Measurements from ENCODE around the gene GNA12.
A peak's percentile ranks its signal among the peaks of the same experiment; 100 is the strongest.
"Not testable (repeated sequence)": the region's sequence is repeated elsewhere in the genome, so short reads cannot be mapped to it uniquely, and the experiment has no call there.

The GNA12 gene

DNA sequence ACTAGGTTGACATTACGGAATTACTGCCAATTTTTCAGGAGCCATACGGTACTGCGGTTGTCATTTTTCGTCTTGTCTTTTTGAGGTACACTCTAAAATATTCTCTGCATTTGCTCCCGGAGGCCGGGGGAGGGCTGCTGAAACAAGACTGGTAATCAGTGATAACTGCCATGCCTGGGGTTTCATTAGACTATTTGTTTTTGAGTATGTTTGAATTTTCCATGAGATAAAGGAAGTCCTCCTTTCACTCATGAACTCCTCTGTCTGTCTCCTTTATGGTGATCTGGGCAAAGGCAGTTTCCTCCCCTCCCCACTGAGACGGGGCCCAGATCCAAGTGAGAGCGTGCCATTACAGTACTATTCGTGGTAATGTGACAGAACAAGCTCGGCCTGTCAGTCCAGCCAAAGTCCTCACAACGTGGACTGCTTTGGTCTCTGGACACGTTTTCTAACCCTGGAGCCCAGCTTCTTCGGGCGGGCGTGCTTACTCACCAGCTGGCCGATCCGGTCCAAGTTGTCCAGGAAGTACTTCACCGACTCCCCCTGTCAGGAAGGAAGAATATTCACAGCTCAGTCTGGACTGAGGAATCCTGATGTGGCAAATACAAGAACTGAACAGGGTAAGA is 111.0 kb downstream of the GNA12 start:
- DNase-seq (ENCODE audit: low spot score in 2 of 2): no peak
- H3K36me3 Mint-ChIP-seq (ENCODE audit: insufficient read depth): peaks cover 11% of the 10 kb centered on the region
- no peaks in the 10 kb centered on the region for H3K9me3 Mint-ChIP-seq
- peaks cover 18% of the 10 kb centered on the region for H3K4me1 Mint-ChIP-seq
- no peak overlapping the region for H3K4me3 Mint-ChIP-seq
- no peak for ATAC-seq (replicated peaks; ENCODE audit: extremely low read depth, poor library complexity, severe bottlenecking)
- no peak overlapping the region for H3K27ac Mint-ChIP-seq (ENCODE audit: low read depth)
- H3K27me3 Mint-ChIP-seq: no peaks in the 10 kb centered on the region

DNA sequence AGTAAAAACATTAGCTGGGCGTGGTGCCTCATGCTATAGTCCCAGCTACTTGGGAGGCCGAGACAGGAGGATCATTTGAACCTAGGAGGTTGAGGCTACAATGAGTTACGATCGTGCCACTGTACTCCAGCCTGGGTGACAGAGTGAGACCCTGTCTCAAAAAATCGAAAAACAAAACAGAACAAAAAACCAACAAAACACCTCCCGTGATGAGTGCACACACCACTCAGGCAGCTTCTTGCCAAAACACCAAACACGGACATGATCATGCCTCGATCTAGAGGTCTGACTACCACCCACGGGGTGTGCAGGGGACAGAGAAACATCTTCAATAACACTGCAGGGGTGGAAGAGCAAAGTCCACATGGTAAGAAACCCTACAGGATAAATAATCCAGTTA is 111.7 kb downstream of the GNA12 start:
- no peak overlapping the region for H3K4me3 Mint-ChIP-seq
- ATAC-seq (replicated peaks; ENCODE audit: extremely low read depth, poor library complexity, severe bottlenecking) (no peak), DNase-seq (ENCODE audit: low spot score in 2 of 2) (no peak)
- no peaks in the 10 kb centered on the region for H3K9me3 Mint-ChIP-seq
- no peaks in the 10 kb centered on the region for H3K27me3 Mint-ChIP-seq
- H3K4me1 Mint-ChIP-seq: peaks cover 18% of the 10 kb centered on the region
- peaks cover 11% of the 10 kb centered on the region for H3K36me3 Mint-ChIP-seq (ENCODE audit: insufficient read depth)
- H3K27ac Mint-ChIP-seq (ENCODE audit: low read depth): no peak overlapping the region

DNA sequence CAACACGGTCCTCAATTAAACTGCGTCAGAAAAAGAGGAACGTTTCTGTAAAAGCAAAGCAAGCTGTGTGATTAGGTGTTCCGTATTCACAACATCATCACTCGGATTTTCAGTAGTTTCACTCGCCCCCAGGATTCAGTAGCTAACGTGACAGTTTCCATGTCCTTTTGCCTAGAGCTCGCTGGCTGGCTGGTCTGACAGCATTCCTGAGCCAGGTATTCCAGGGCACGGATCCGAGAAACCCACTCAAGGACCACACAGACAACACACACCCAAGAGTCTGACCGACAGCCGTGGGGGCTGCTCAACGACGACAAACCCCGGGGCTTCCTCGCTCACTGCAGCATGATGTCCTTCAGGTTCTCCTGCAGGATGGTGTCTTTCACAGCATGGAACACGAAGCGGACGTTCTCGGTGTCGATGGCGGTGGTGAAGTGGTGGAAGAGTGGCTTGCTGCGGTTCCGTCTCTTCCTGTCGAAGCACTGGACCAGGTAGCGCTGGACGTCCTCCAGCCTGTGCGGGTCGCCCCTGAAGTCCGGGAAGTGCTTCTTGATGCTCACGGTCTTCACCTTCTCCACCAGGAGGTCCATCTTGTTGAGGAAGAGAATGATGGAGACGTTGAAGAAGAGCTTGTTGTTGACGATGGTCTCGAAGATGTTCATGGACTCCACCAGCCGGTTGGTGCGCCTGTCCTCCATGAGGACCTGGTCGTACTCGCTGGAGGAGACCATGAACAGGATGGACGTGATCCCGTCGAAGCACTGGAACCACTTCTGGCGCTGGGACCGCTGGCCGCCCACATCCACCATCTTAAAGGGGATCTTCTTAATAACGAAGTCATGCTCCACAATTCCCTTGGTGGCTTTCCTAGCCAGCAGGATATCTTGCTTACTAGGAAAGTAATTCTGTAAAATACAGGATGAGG is 113.0 kb downstream of the GNA12 start:
- no peak overlapping the region for H3K27ac Mint-ChIP-seq (ENCODE audit: low read depth)
- H3K4me3 Mint-ChIP-seq: no peak overlapping the region
- H3K4me1 Mint-ChIP-seq: peaks cover 13% of the 10 kb centered on the region
- H3K9me3 Mint-ChIP-seq: no peaks in the 10 kb centered on the region
- no peak for DNase-seq (ENCODE audit: low spot score in 2 of 2)
- ATAC-seq (replicated peaks; ENCODE audit: extremely low read depth, poor library complexity, severe bottlenecking): no peak
- peaks cover 13% of the 10 kb centered on the region for H3K36me3 Mint-ChIP-seq (ENCODE audit: insufficient read depth)
- no peaks in the 10 kb centered on the region for H3K27me3 Mint-ChIP-seq

- Mint-ChIP-seq H3K9me3 (no peaks in the 10 kb centered on the region), H3K27me3 (no peaks in the 10 kb centered on the region), H3K36me3 (ENCODE audit: insufficient read depth) (peaks cover 10% of the 10 kb centered on the region), H3K27ac (ENCODE audit: low read depth) (no peak overlapping the region), H3K4me3 (no peak overlapping the region), H3K4me1 (peaks cover 9% of the 10 kb centered on the region)
- ATAC-seq (replicated peaks; ENCODE audit: extremely low read depth, poor library complexity, severe bottlenecking) (no peak), DNase-seq (ENCODE audit: low spot score in 2 of 2) (no peak)
Observed at GRCh38 chr7:2729893-2730716, 114.0 kb downstream of the GNA12 start.

- Mint-ChIP-seq H3K4me3 (no peak overlapping the region), H3K27ac (ENCODE audit: low read depth) (no peak overlapping the region), H3K27me3 (no peaks in the 10 kb centered on the region), H3K4me1 (peaks cover 6% of the 10 kb centered on the region), H3K9me3 (no peaks in the 10 kb centered on the region), H3K36me3 (ENCODE audit: insufficient read depth) (peaks cover 10% of the 10 kb centered on the region)
- no peak for ATAC-seq (replicated peaks; ENCODE audit: extremely low read depth, poor library complexity, severe bottlenecking)
- no peak for DNase-seq (ENCODE audit: low spot score in 2 of 2)
Observed at GRCh38 chr7:2729031-2729892, 114.8 kb downstream of the GNA12 start.

GRCh38 chr7:2728316-2729030 is 115.6 kb downstream of the GNA12 start:
- no peak overlapping the region for H3K27ac Mint-ChIP-seq (ENCODE audit: low read depth)
- H3K27me3 Mint-ChIP-seq: no peaks in the 10 kb centered on the region
- no peak for ATAC-seq (replicated peaks; ENCODE audit: extremely low read depth, poor library complexity, severe bottlenecking)
- no peaks in the 10 kb centered on the region for H3K9me3 Mint-ChIP-seq
- no peak for DNase-seq (ENCODE audit: low spot score in 2 of 2)
- no peaks in the 10 kb centered on the region for H3K4me1 Mint-ChIP-seq
- H3K4me3 Mint-ChIP-seq: no peak overlapping the region
- peaks cover 10% of the 10 kb centered on the region for H3K36me3 Mint-ChIP-seq (ENCODE audit: insufficient read depth)

GRCh38 chr7:2727206-2727605 is 116.9 kb downstream of the GNA12 start:
- not testable (repeated sequence) for H3K36me3 Mint-ChIP-seq (ENCODE audit: insufficient read depth); DNase-seq (ENCODE audit: low spot score in 2 of 2); H3K4me3 Mint-ChIP-seq; H3K4me1 Mint-ChIP-seq; H3K27ac Mint-ChIP-seq (ENCODE audit: low read depth); H3K27me3 Mint-ChIP-seq; ATAC-seq (replicated peaks; ENCODE audit: extremely low read depth, poor library complexity, severe bottlenecking); H3K9me3 Mint-ChIP-seq

- no peak for ATAC-seq (replicated peaks; ENCODE audit: extremely low read depth, poor library complexity, severe bottlenecking)
- Mint-ChIP-seq H3K27me3 (no peaks in the 10 kb centered on the region), H3K27ac (ENCODE audit: low read depth) (no peak overlapping the region), H3K4me1 (no peaks in the 10 kb centered on the region), H3K9me3 (no peaks in the 10 kb centered on the region), H3K36me3 (ENCODE audit: insufficient read depth) (peaks cover 4% of the 10 kb centered on the region), H3K4me3 (no peak overlapping the region)
- DNase-seq (ENCODE audit: low spot score in 2 of 2): no peak
Observed at GRCh38 chr7:2726316-2727018, 117.6 kb downstream of the GNA12 start.

DNA sequence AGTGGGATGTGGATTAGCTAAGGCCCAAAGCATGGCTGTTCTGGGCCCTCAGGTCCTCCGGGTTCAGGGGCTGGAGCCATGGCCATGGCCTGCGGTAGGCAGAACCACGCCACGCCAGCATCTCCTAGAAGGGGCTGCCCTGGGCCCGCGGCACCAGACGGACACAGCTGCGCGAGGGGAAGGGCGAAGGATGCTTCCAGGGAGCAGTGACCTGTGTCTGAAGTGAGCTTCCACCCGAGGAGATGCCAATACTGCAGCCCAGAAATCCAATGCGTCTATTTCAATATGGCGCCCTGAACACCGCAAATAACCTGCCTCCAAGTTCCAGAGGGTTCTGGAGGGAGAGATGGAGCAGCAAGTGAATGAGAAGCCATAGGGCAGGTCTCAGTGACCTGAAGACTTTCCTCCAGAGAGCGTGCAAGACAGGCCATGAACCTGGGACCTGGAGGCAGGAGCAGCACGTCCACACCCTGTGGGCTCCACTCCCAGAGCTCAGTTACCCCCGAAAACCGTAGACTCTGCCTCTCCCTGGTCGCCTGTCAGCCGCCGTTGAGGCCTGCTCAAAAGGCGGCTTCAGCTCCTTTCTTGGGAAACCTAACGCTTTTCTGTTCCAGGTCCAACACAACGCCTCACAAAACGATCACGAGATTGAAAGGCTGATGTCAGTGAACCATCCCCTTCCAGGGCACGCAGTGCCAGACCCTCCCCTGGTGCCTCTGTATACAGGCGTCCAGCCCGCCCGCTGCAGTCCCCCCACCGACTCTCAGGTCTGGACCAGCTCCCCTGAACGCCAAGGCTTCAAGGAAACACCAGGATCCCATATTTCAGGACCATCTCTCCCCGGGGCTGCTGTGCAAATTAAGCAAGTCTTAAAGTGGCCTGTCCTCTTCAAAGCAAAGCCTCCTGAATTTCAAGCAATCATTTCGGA is 118.7 kb downstream of the GNA12 start:
- H3K4me1 Mint-ChIP-seq: peaks cover 6% of the 10 kb centered on the region
- H3K27ac Mint-ChIP-seq (ENCODE audit: low read depth): peak overlapping the region; percentile 44
- peaks cover 7% of the 10 kb centered on the region for H3K36me3 Mint-ChIP-seq (ENCODE audit: insufficient read depth)
- no peaks in the 10 kb centered on the region for H3K27me3 Mint-ChIP-seq
- no peak for ATAC-seq (replicated peaks; ENCODE audit: extremely low read depth, poor library complexity, severe bottlenecking)
- H3K9me3 Mint-ChIP-seq: no peaks in the 10 kb centered on the region
- H3K4me3 Mint-ChIP-seq: no peak overlapping the region
- DNase-seq (ENCODE audit: low spot score in 2 of 2): no peak

- H3K27ac Mint-ChIP-seq (ENCODE audit: low read depth): peak overlapping the region; percentile 44
Observed at GRCh38 chr7:2724453-2725177, 119.5 kb downstream of the GNA12 start.

More at GRCh38 chr7:2724453-2725177, 119.5 kb downstream of the GNA12 start:
- Mint-ChIP-seq H3K36me3 (ENCODE audit: insufficient read depth) (peaks cover 8% of the 10 kb centered on the region), H3K9me3 (no peaks in the 10 kb centered on the region), H3K27me3 (no peaks in the 10 kb centered on the region), H3K4me3 (no peak overlapping the region), H3K4me1 (peaks cover 11% of the 10 kb centered on the region)
- no peak for ATAC-seq (replicated peaks; ENCODE audit: extremely low read depth, poor library complexity, severe bottlenecking)
- DNase-seq (ENCODE audit: low spot score in 2 of 2): no peak

Data from central memory CD8-positive, alpha-beta T cell (primary cell).